ENCODE results near the gene OLIG1.

- TF ChIP-seq CTCF (conservative IDR thresholded peaks at IDR 0.05) (no peak), ZFX (IDR thresholded peaks at IDR 0.05) (no peak)
Measured at GRCh38 chr21:33051925-33052324, 18.0 kb upstream of the OLIG1 start.

Measured in C4-2B (cell line).